Measurements from ENCODE around the gene FREY1.

- TF ChIP-seq CTCF (IDR thresholded peaks at IDR 0.05) (no peak), EZH2phosphoT487 (IDR thresholded peaks at IDR 0.05) (no peak)
Observed at GRCh38 chr11:45885921-45886721, 20.9 kb downstream of the FREY1 start.
